ENCODE results near the gene ATOH8.

Gene ATOH8

DNA sequence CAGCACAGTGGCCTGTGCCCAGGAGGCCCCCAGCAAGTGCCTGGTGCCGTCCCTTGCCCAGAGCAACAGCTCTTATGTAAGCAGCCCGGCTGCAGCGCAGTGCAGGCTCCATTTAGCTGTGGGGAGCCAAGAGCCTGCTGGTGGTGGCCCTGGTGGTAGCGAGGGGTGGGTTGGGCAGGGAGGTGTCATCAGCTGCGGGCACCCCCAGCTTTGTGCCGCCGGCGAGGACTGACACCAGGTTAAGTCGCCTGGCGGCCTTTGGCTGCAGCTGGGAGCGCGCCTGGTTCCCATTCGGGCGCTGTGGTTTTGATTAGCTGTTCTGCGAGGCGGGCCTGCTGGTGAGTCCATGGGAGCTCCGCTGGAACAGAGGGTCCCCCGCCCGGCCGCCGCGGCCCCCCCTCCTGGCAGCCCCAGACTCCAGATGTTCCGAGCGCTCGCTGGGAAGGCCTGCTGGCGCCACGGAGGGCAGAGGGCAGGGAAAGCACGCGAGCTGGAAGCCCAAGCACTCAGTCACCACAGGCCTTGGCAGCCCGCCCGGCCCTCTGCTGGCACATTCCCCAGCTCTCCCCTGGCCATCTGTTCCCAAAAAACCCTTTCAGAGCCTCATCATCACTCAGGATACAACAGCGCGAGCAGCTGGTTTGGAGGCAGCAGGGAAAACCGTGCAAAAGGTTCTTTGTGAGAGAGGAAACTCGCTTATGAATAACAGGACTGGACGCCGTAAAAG, 18.4 kb downstream of the ATOH8 start:
- DNase-seq, result no peak

GRCh38 chr2:85772841-85773491, 19.2 kb downstream of the ATOH8 start:
- DNase-seq, result no peak

DNA sequence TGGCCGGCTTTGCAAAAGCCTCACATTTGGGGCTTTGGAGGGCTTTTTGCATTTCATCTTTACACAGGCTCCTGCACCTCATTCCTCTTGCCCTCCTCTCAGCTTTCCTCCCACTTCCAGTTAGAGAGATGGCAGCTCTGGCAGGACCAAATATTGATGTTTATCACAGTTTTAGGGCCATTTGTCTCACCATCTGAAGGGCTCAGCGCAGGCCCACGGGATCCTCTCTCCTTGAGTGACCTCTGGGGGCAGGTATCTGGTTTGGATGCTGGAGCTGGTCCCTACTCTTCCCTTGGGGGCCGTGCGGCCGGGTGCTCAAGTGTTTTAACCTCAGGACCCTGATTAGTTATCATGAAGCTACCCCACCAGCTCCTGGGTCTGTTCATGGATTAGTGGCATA, 19.9 kb downstream of the ATOH8 start:
- DNase-seq, result no peak

DNA sequence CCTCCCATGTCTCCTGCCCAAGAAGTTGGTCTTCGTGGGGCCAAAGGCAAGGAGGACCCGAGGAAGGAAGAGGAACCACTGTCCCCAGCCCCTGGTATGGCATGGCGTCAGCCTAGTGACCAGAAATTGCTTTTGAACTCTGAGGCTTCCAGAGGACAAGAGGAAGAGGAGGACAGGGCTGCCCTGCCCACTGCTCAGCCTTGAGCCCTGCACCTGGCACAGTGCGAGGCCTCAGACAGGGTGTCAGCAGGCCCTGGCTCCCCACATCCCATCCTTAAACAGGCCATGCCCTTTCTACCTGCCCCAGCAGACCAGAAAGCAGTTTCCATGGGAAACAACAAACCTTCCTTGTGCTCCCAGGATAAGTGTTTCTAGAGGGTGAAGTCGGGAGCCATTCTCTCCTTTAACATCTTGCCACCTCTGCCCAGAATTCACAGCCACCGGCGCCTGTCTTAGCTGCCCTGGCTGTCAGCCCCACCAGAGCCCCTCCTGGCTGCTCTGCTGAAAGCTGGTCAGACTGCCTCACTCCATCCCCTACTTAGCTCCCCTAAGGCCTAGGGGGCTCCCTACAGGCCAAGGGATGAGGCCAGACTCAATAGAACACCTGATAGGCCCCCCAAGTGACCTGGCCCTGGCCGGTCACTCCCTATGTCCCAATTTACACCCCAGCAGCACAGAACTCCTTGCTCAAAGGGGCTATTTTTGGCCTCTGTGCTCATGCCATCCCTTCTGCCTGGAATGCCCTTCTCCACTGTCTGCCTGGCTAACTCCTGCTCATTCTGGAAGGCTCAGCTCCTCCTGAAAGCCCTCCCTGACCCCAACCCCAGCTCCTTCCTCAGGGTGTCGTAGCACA, 20.6 kb downstream of the ATOH8 start:
- DNase-seq, result no peak

GRCh38 chr2:85775406-85776381, 21.9 kb downstream of the ATOH8 start:
- no peak for DNase-seq

DNA sequence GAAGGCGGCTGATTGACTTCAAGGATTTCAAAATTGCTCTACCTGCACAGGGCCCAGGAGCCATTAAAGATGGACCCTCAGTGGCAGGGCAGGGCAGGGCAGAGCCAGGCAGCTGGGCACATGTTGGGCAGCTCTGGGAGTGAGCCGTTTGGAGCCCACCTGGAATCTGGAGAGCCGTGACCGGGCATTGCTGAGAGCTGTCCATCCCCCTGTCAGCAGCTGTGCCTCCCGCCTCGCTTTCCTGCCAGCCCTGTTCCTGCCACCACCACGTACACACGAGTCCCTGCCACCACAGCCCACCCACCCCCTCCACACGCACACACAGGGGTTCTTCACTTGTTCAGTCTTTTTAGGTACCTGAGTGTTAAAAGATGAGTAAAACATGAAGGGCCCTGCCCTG, 22.9 kb downstream of the ATOH8 start:
- DNase-seq, result no peak

DNA sequence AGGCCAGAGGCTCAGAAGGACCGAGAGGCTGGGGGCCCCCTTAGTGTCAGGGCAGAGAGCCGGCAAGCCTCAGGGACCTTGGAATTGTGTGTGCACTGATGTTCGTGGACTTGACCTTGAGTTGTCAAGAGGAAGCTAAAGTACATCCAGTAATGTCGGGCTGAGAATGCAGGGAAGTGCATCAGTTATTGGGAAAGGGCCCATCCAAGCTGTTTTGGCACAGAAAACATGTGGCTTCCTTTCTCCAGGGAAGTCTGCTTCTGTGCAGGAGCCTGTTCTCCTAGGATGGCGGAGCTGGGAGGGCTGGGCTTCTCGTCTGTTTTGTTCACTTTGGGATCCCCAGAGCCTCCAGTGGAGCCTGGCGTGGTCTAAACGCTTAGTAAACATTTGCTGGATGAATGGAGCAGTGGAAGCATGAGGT, 23.7 kb downstream of the ATOH8 start:
- DNase-seq, result no peak

- no peak for DNase-seq
Measured at GRCh38 chr2:85778646-85779379, 25.0 kb downstream of the ATOH8 start.

DNA sequence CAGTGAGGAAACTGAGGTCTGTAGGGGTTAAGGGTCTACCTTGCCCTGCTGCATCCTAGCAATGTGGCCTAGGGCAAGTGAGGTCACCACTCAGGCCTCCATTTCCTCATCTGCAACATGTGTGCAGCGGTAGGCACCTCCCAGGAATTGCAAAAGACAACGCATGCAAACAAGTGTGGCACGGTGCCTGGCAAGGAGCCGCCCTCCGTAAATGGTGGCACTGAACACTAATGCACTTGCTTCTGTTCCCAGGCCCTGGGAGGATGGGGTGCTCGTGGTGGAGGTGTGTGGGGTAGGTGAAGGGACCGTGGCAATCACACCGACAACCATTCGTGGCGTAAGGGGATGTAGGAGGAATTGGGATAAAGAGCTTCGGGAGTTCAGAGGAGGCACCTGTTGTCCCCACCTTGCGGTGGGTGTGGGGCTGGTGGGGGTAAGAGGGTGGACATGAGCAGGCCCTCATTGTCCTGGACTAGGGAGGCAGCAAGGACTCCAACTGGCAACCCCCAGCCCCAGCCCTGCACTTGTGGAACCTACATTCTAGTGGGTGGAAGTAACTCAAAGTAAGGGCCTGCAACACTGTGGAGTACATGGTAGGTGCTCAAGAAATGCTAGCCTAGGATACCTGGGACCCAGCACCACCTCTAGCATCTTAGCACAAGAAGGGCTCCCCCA, 26.0 kb downstream of the ATOH8 start:
- no peak for DNase-seq

- DNase-seq, result no peak
Measured at GRCh38 chr2:85780316-85781012, 26.7 kb downstream of the ATOH8 start.

- DNase-seq, result no peak
Measured at GRCh38 chr2:85781013-85781332, 27.2 kb downstream of the ATOH8 start.

- DNase-seq, result no peak
Measured at GRCh38 chr2:85783796-85784195, 30.0 kb downstream of the ATOH8 start.

DNA sequence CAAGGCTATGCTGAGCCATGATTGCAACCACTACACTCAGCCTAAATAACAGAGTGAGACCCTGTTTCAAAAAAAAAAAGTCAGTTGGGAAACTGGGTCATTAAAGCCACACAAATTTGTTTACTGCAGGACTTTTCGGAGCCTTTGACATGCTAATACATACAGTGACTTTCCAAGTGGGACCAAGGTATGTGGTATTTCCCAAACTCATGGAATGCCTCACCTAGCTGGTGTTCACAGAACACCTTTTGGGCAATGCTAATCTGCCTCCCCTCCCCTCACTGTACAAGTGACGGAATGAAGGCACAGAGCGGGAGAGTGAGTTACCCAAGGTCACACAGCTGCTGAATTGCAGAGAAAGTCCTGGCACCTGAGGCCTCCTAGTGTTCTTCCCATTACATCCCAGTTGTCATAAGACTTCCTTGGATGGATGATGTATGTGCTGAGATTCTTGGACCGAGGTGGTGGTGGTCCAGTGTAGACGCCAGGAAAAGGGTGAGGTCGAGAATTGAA, 30.7 kb downstream of the ATOH8 start:
- no peak for DNase-seq

DNA sequence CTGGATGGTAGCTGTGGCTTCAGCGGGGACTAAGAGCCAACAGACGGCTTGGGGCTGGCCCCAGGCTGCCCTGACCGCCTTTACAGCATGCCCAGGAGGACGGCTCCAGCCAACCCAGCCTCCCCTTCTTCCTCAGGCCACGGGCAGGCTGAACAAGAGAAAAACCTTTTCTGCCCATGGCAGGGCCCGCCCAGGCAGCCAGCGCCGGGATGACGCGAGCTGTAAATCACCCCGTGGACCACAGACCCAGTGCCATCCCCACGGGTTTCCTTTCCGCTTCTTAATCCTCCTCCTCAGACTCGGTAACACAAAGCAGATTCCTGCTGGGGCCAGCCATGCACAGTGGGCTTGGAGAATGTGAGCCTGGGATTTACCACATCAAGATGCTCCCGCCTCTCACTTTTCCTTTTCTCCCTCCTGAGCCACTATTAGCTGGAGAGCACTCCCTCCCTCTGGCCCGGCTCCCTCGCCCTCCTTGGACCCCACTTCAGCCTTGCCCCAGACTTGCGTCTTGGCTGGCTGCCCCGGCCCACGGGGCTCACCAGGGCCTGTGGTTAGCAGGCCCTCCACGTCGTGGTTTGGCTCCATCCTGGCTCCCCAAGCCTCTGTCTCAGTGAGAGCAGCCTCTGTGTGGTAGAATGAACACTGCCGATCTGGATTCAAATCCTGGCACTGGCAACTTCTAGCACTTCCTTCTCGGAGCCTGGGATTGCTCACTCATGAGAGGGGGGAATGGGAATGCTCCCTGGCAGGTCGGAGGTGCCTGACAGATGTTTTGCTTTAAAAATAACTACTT, 31.4 kb downstream of the ATOH8 start:
- no peak for DNase-seq

GRCh38 chr2:85785871-85786270, 32.1 kb downstream of the ATOH8 start:
- no peak for DNase-seq

- DNase-seq, result no peak
Measured at GRCh38 chr2:85786444-85786843, 32.7 kb downstream of the ATOH8 start.

- no peak for DNase-seq
Measured at GRCh38 chr2:85786865-85787264, 33.1 kb downstream of the ATOH8 start.

GRCh38 chr2:85787282-85787980, 33.6 kb downstream of the ATOH8 start:
- no peak for DNase-seq

- DNase-seq, result no peak
Measured at GRCh38 chr2:85787981-85788340, 34.2 kb downstream of the ATOH8 start.
